Calu3 (cell line): ENCODE results near the gene PTP4A1. TPM values are rescaled to one million over a fixed set of nuclear protein-coding genes. Genes with fewer than 3 reads are reported as not detected.

ENCODE experiments used
- BruUV-seq: library from RNA; stranded (reverse); fragments of 400-500 nt; replicated peaks from 2 replicates; lab custom pipeline; 2021; lab: Mats Ljungman, UMichigan
- CTCF ChIA-PET: fragments of 300-600 bp; sonication (Branson Sonifier 250); formaldehyde crosslinking; loops from one replicate; lab custom pipeline; 2022; ENCODE audit warnings: antibody characterized with exemption; lab: Charles Lee
- DNase-seq: peaks from one replicate; pipeline ENCODE4 v3.0.0; 2022
- H3K27ac Mint-ChIP-seq: one replicate; pipeline ENCODE4 v1.8.0; 2022; ENCODE audit warnings: mixed read lengths; ENCODE audit not compliant: unreplicated experiment
- H3K27me3 Mint-ChIP-seq: one replicate; pipeline ENCODE4 v1.8.0; 2022; ENCODE audit warnings: mixed read lengths; ENCODE audit not compliant: unreplicated experiment
- H3K36me3 Mint-ChIP-seq: one replicate; pipeline ENCODE4 v1.8.0; 2022; ENCODE audit warnings: mild to moderate bottlenecking, moderate library complexity, mixed read lengths; ENCODE audit not compliant: insufficient read depth, unreplicated experiment
- H3K4me1 Mint-ChIP-seq: one replicate; pipeline ENCODE4 v1.8.0; 2022; ENCODE audit warnings: mild to moderate bottlenecking, low read depth, mixed read lengths; ENCODE audit not compliant: unreplicated experiment
- H3K4me3 Mint-ChIP-seq: one replicate; pipeline ENCODE4 v1.8.0; 2022; ENCODE audit warnings: mild to moderate bottlenecking, low read depth, moderate library complexity, mixed read lengths; ENCODE audit not compliant: unreplicated experiment
- H3K9me3 Mint-ChIP-seq: one replicate; pipeline ENCODE4 v1.8.0; 2022; ENCODE audit warnings: low read depth, mixed read lengths; ENCODE audit not compliant: unreplicated experiment
- CTCF ChIP-seq: fragments of 200-600 bp; IDR thresholded peaks from one replicate; pipeline ENCODE4 v1.8.0; 2022; ENCODE audit warnings: antibody characterized with exemption; ENCODE audit not compliant: unreplicated experiment
- intact Hi-C: fragments of 100-400 bp; cut with micrococcal nuclease; formaldehyde crosslinking; loops from one replicate; pipeline ENCODE4 v1.10.0; 2022; ENCODE audit not compliant: unreplicated experiment
- total RNA-seq: library from RNA; stranded (reverse); gene quantifications from 2 replicates; pipeline ENCODE4 v1.2.3, GENCODE V29; 2022

Gene PTP4A1
- total RNA-seq, 1 experiment from 2014 or later = 97.3 TPM

- no peaks in the 10 kb centered on the region for H3K27me3 Mint-ChIP-seq
- DNase-seq = no peak
- no peak for TF ChIP-seq CTCF
- H3K27ac Mint-ChIP-seq = no peak overlapping the region
- intact Hi-C loops = loop anchor here (2.0 to 5.0 kb wide), 2 partner anchors 38 to 203 kb away; no protein-coding TSS in a partner anchor
- no peak overlapping the region for H3K4me3 Mint-ChIP-seq
- BruUV-seq = no TSS peak
- peaks cover 8% of the 10 kb centered on the region for H3K4me1 Mint-ChIP-seq
- peaks cover 9% of the 10 kb centered on the region for H3K36me3 Mint-ChIP-seq
- H3K9me3 Mint-ChIP-seq = no peaks in the 10 kb centered on the region
- CTCF ChIA-PET = interaction anchor here (1.1 to 2.1 kb wide), 7 partner anchors 37 to 247 kb away, joined by 3 to 36 read pairs (median 6); partner anchors contain the start of gene PHF3
Observed at GRCh38 chr6:63599243-63599642, 27.0 kb downstream of the PTP4A1 start.

GRCh38 chr6:63600136-63600535 is 27.9 kb downstream of the PTP4A1 start:
- Mint-ChIP-seq H3K4me1 (peaks cover 8% of the 10 kb centered on the region), H3K27ac (no peak overlapping the region), H3K4me3 (no peak overlapping the region), H3K27me3 (no peaks in the 10 kb centered on the region), H3K36me3 (peaks cover 9% of the 10 kb centered on the region), H3K9me3 (no peaks in the 10 kb centered on the region)
- BruUV-seq = no TSS peak
- TF ChIP-seq CTCF = no peak
- no peak for DNase-seq
- CTCF ChIA-PET = no interaction called here
- intact Hi-C loops = no loop called here

GRCh38 chr6:63609231-63609630 is 37.0 kb downstream of the PTP4A1 start:
- CTCF ChIA-PET = interaction anchor here (0.6 kb wide), 1 partner anchor 26 kb away, joined by 3 read pairs; no protein-coding TSS in a partner anchor
- Mint-ChIP-seq H3K4me1 (no peaks in the 10 kb centered on the region), H3K9me3 (no peaks in the 10 kb centered on the region), H3K36me3 (no peaks in the 10 kb centered on the region), H3K27ac (no peak overlapping the region), H3K27me3 (no peaks in the 10 kb centered on the region), H3K4me3 (no peak overlapping the region)
- no peak for TF ChIP-seq CTCF
- intact Hi-C loops = no loop called here
- DNase-seq = no peak
- no TSS peak for BruUV-seq

GRCh38 chr6:63610944-63611343 is 38.7 kb downstream of the PTP4A1 start:
- CTCF ChIA-PET = no interaction called here
- BruUV-seq = no TSS peak

More at GRCh38 chr6:63610944-63611343, 38.7 kb downstream of the PTP4A1 start:
- Mint-ChIP-seq H3K36me3 (no peaks in the 10 kb centered on the region), H3K27me3 (no peaks in the 10 kb centered on the region), H3K27ac (no peak overlapping the region), H3K4me3 (no peak overlapping the region), H3K9me3 (no peaks in the 10 kb centered on the region), H3K4me1 (no peaks in the 10 kb centered on the region)
- intact Hi-C loops = no loop called here
- no peak for TF ChIP-seq CTCF
- no peak for DNase-seq
